ENCODE data around the gene KCNS1.
"Not testable (repeated sequence)": the region's sequence is repeated elsewhere in the genome, so short reads cannot be mapped to it uniquely, and the experiment has no call there.

Gene KCNS1

GRCh38 chr20:45080867-45081624 is 19.9 kb downstream of the KCNS1 start:
- in situ Hi-C loops (cut with MboI; ENCODE audit: low sequenced_read_pairs), result no loop called here

- in situ Hi-C loops (cut with MboI; ENCODE audit: low sequenced_read_pairs), result no loop called here
These were observed 23.4 kb downstream of the KCNS1 start for GRCh38 chr20:45077559-45077958.

- in situ Hi-C loops (cut with MboI; ENCODE audit: low sequenced_read_pairs), result no loop called here
These were observed 27.7 kb downstream of the KCNS1 start for GRCh38 chr20:45073221-45073620.

- in situ Hi-C loops (cut with MboI; ENCODE audit: low sequenced_read_pairs), result no loop called here
These were observed 28.9 kb downstream of the KCNS1 start for GRCh38 chr20:45072066-45072465.

GRCh38 chr20:45070932-45071632 is 29.8 kb downstream of the KCNS1 start:
- in situ Hi-C loops (cut with MboI; ENCODE audit: low sequenced_read_pairs), result no loop called here

GRCh38 chr20:45069261-45069660 is 31.7 kb downstream of the KCNS1 start:
- in situ Hi-C loops (cut with MboI; ENCODE audit: low sequenced_read_pairs), result no loop called here

GRCh38 chr20:45067558-45067957 is 33.4 kb downstream of the KCNS1 start:
- in situ Hi-C loops (cut with MboI; ENCODE audit: low sequenced_read_pairs), result no loop called here

GRCh38 chr20:45067087-45067486 is 33.8 kb downstream of the KCNS1 start:
- in situ Hi-C loops (cut with MboI; ENCODE audit: low sequenced_read_pairs), result no loop called here

- in situ Hi-C loops (cut with MboI; ENCODE audit: low sequenced_read_pairs), result no loop called here
These were observed 34.6 kb downstream of the KCNS1 start for GRCh38 chr20:45066372-45066771.

- in situ Hi-C loops (cut with MboI; ENCODE audit: low sequenced_read_pairs), result no loop called here
These were observed 36.1 kb downstream of the KCNS1 start for GRCh38 chr20:45064812-45065211.

- in situ Hi-C loops (cut with MboI; ENCODE audit: low sequenced_read_pairs), result not testable (repeated sequence)
These were observed 37.8 kb downstream of the KCNS1 start for GRCh38 chr20:45063107-45063506.

GRCh38 chr20:45061244-45061643 is 39.7 kb downstream of the KCNS1 start:
- in situ Hi-C loops (cut with MboI; ENCODE audit: low sequenced_read_pairs), result no loop called here

GRCh38 chr20:45060294-45060693 is 40.6 kb downstream of the KCNS1 start:
- in situ Hi-C loops (cut with MboI; ENCODE audit: low sequenced_read_pairs), result no loop called here

GRCh38 chr20:45059022-45059728 is 41.8 kb downstream of the KCNS1 start:
- in situ Hi-C loops (cut with MboI; ENCODE audit: low sequenced_read_pairs), result no loop called here

- in situ Hi-C loops (cut with MboI; ENCODE audit: low sequenced_read_pairs), result no loop called here
These were observed 42.6 kb downstream of the KCNS1 start for GRCh38 chr20:45058168-45058850.

- in situ Hi-C loops (cut with MboI; ENCODE audit: low sequenced_read_pairs), result no loop called here
These were observed 44.3 kb downstream of the KCNS1 start for GRCh38 chr20:45056473-45057173.

GRCh38 chr20:45055056-45055455 is 45.9 kb downstream of the KCNS1 start:
- in situ Hi-C loops (cut with MboI; ENCODE audit: low sequenced_read_pairs), result no loop called here

- in situ Hi-C loops (cut with MboI; ENCODE audit: low sequenced_read_pairs), result no loop called here
These were observed 47.2 kb downstream of the KCNS1 start for GRCh38 chr20:45053430-45054351.

GRCh38 chr20:45052698-45053429 is 48.1 kb downstream of the KCNS1 start:
- in situ Hi-C loops (cut with MboI; ENCODE audit: low sequenced_read_pairs), result no loop called here
